Iris pigment epithelial cell (primary cell): ENCODE results near the gene ITPKA.
"Not testable (repeated sequence)": the region's sequence is repeated elsewhere in the genome, so short reads cannot be mapped to it uniquely, and the experiment has no call there.

Experiments used
- DNase-seq: peaks from one replicate; pipeline ENCODE4 v3.0.0-alpha.2; 2011; ENCODE audit warnings: low read depth

ITPKA gene

GRCh38 chr15:41493205-41493901 lies at the start of gene ITPKA:
Gene ITPKA (plus strand): TSS chr15:41493874. CDS start chr15:41493928, 54 bp downstream.
- peak; percentile 67 for DNase-seq

GRCh38 chr15:41445399-41445798 lies 48.3 kb upstream of the ITPKA start:
- DNase-seq = no peak

- DNase-seq = peak; percentile 65
These were observed 31.4 kb upstream of the ITPKA start for GRCh38 chr15:41462084-41462795.

GRCh38 chr15:41464889-41465580 lies 28.6 kb upstream of the ITPKA start:
- DNase-seq = peak; percentile 45

- DNase-seq = peak; percentile 70
These were observed 27.8 kb upstream of the ITPKA start for GRCh38 chr15:41465822-41466421.

GRCh38 chr15:41466711-41467110 lies 27.0 kb upstream of the ITPKA start:
- no peak for DNase-seq

GRCh38 chr15:41469644-41470043 lies 24.0 kb upstream of the ITPKA start:
- DNase-seq = not testable (repeated sequence)

- no peak for DNase-seq
These were observed 20.3 kb upstream of the ITPKA start for GRCh38 chr15:41473418-41473817.

GRCh38 chr15:41474436-41474835 lies 19.2 kb upstream of the ITPKA start:
- no peak for DNase-seq

GRCh38 chr15:41474941-41475340 lies 18.7 kb upstream of the ITPKA start:
- DNase-seq = no peak

- DNase-seq = peak; percentile 44
These were observed 17.1 kb upstream of the ITPKA start for GRCh38 chr15:41476416-41477048.

- DNase-seq = no peak
These were observed 13.1 kb upstream of the ITPKA start for GRCh38 chr15:41480396-41481140.

- no peak for DNase-seq
These were observed 11.4 kb upstream of the ITPKA start for GRCh38 chr15:41482110-41482877.

GRCh38 chr15:41483115-41483514 lies 10.6 kb upstream of the ITPKA start:
- DNase-seq = peak; percentile 66

GRCh38 chr15:41483519-41483918 lies 10.2 kb upstream of the ITPKA start:
- DNase-seq = no peak

GRCh38 chr15:41484937-41485625 lies 8.6 kb upstream of the ITPKA start:
- DNase-seq = no peak

GRCh38 chr15:41486286-41486685 lies 7.4 kb upstream of the ITPKA start:
- no peak for DNase-seq

GRCh38 chr15:41487381-41487780 lies 6.3 kb upstream of the ITPKA start:
- DNase-seq = no peak

- DNase-seq = no peak
These were observed 5.9 kb upstream of the ITPKA start for GRCh38 chr15:41487802-41488201.

- DNase-seq = no peak
These were observed 4.0 kb upstream of the ITPKA start for GRCh38 chr15:41489641-41490040.
